Tibial nerve (tissue), 4 donors: ENCODE data around the gene LRP1.

ENCODE experiments used
- CTCF ChIP-seq, 5 experiments: fragments of 200-600 bp in 3 of 5; fragments of 450-650 bp in 2 of 5; sonication (generic) in 3 of 5; IDR thresholded peaks; one replicate each; pipeline ENCODE4 v1.5.1; 2016 to 2019; ENCODE audit warnings: antibody characterized with exemption in 5 of 5, mild to moderate bottlenecking in 3 of 5, moderate library complexity in 2 of 5
- EP300 ChIP-seq, 2 donors: sonication (generic); formaldehyde crosslinking; IDR thresholded peaks; one replicate each; pipeline ENCODE4 v1.6.1; 2017; ENCODE audit warnings: antibody characterized with exemption in 2 of 2, mild to moderate bottlenecking in 1 of 2
- POLR2A ChIP-seq, 2 donors: fragments of 450-650 bp; IDR thresholded peaks; one replicate each; pipeline ENCODE4 v1.6.1; 2017; ENCODE audit warnings: antibody characterized with exemption in 2 of 2, mild to moderate bottlenecking in 2 of 2, moderate library complexity in 2 of 2

- TF ChIP-seq POLR2A (IDR thresholded peaks at IDR 0.05) (no peak), CTCF (IDR thresholded peaks at IDR 0.05) (no peak), EP300 (IDR thresholded peaks at IDR 0.05) (no peak)
These were observed 131.0 kb downstream of the LRP1 start for GRCh38 chr12:57258977-57259970.
